Gastroesophageal sphincter (tissue), 3 donors: ENCODE results near the gene OR13J1.

Experiments
- POLR2A ChIP-seq, 2 donors: fragments of 450-650 bp; IDR thresholded peaks; one replicate each; pipeline ENCODE4 v1.6.1; 2017; ENCODE audit warnings: antibody characterized with exemption in 2 of 2, mild to moderate bottlenecking in 2 of 2, moderate library complexity in 1 of 2
- POLR2AphosphoS5 ChIP-seq: sonication (generic); formaldehyde crosslinking; IDR thresholded peaks from one replicate; pipeline ENCODE4 v1.6.1; 2017; ENCODE audit warnings: antibody characterized with exemption
- TF ChIP-seq, protein P1 (sequence below), 4 experiments: fragments of 200-600 bp in 2 of 4; fragments of 450-650 bp in 2 of 4; sonication (generic) in 1 of 4; IDR thresholded peaks; one replicate each; pipeline ENCODE4 v1.5.1; 2017 to 2019; ENCODE audit warnings: antibody characterized with exemption in 4 of 4, mild to moderate bottlenecking in 2 of 4, moderate library complexity in 2 of 4

DNA sequence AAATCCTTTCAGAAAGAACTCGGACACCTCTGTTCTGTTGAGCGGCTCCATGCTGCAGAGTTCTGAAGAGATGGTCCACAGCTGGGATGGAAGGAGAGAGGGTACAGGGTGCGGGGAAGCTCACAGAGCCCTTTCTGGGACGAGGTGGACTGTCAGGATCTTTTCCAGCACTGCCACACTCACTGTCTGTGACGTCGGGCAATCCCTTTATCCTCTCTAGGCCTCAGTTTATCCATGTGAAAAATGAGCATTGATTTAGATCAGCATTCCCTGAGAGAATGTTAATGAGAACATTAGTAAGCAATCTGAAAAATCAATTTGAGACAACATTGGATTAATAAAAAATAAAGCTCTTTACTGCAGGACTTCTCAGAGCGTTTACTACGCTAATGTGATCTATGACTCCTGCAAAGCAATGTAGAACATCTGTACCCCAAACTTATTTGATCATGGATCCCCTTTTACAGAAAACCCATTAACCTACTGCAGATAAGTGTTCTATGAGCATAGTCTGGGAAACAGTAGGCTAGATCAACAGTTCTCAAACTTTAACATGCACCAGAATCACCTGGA, at the start of gene OR13J1:
- TF ChIP-seq, protein P1, sequence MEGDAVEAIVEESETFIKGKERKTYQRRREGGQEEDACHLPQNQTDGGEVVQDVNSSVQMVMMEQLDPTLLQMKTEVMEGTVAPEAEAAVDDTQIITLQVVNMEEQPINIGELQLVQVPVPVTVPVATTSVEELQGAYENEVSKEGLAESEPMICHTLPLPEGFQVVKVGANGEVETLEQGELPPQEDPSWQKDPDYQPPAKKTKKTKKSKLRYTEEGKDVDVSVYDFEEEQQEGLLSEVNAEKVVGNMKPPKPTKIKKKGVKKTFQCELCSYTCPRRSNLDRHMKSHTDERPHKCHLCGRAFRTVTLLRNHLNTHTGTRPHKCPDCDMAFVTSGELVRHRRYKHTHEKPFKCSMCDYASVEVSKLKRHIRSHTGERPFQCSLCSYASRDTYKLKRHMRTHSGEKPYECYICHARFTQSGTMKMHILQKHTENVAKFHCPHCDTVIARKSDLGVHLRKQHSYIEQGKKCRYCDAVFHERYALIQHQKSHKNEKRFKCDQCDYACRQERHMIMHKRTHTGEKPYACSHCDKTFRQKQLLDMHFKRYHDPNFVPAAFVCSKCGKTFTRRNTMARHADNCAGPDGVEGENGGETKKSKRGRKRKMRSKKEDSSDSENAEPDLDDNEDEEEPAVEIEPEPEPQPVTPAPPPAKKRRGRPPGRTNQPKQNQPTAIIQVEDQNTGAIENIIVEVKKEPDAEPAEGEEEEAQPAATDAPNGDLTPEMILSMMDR (IDR thresholded peaks at IDR 0.05): no peak
- no peak for TF ChIP-seq POLR2A (IDR thresholded peaks at IDR 0.05)
- no peak for TF ChIP-seq POLR2AphosphoS5
